ENCODE data around the gene FNDC3B. TPM values are rescaled to one million over a fixed set of nuclear protein-coding genes. Genes with fewer than 3 reads are reported as not detected.

The FNDC3B gene
- total and polyA plus RNA-seq, 2 of the 8 experiments (the other 6 are each of a cell fraction or from before 2014, with no cell fraction given) = 14.1 to 44.4 TPM

DNA sequence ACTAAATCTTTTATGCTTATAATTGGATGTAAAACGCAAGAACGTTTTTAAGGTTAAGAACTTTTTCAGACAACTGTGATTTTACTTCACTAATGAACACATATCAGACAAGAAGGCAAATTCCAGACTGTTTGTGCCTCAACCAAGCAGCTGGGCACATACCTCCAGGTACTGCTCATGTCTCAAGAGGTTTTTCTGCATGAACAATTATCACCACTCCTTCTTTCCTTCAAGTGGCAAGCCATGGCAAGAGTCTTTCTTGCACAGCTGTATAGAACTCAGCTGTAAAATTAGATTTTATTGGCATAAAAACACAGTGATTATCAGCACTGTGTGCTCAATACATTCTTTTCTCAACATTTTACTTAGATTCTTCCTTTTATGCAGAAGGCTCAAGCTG, 64.3 kb downstream of the FNDC3B start:
- no peak overlapping the region for H4K5ac ChIP-seq (ENCODE audit: insufficient read length, low read depth, low read length)
- H2BK15ac ChIP-seq (ENCODE audit: low read length) = no peak overlapping the region
- H3K4ac ChIP-seq (replicated peaks; ENCODE audit: insufficient read length, low read depth, low read length) = no peak overlapping the region
- H4K8ac ChIP-seq (ENCODE audit: extremely low read depth, insufficient read depth, low read length) = no peak overlapping the region
- CTCF ChIA-PET (ENCODE audit: partially characterized antibody) = interaction anchor here (0.7 to 2.1 kb wide), 4 partner anchors 11 to 144 kb away, joined by 3 to 5 read pairs (median 4); no protein-coding TSS in a partner anchor
- no peak overlapping the region for H2BK20ac ChIP-seq (ENCODE audit: low read length)
- H3K9me3 ChIP-seq (ENCODE audit: insufficient read depth in 2 of 2, low read depth in 1 of 2, low read length in 1 of 2) = no peaks in the 10 kb centered on the region
- no peak overlapping the region for H4K91ac ChIP-seq (replicated peaks; ENCODE audit: insufficient read length, low read length)
- H3K14ac ChIP-seq (ENCODE audit: insufficient read length) = no peak overlapping the region
- no peak overlapping the region for H2BK120ac ChIP-seq (replicated peaks; ENCODE audit: low read depth, low read length)
- H2AK5ac ChIP-seq (ENCODE audit: low read depth, low read length) = no peak overlapping the region
- H2AFZ ChIP-seq (ENCODE audit: low read length) = no peak overlapping the region
- H3K27me3 ChIP-seq (replicated peaks in 1 of 4; ENCODE audit: control insufficient read depth in 3 of 4, extremely low read depth in 1 of 4, insufficient read depth in 3 of 4, low read length in 3 of 4) = no peaks in the 10 kb centered on the region
- H3K79me1 ChIP-seq (ENCODE audit: low read depth, low read length) = peaks cover 6% of the 10 kb centered on the region
- H3K79me2 ChIP-seq (ENCODE audit: control insufficient read depth in 1 of 2, insufficient read depth in 2 of 2, low read length in 2 of 2) = peaks cover 0 to 96% of the 10 kb centered on the region in 2 experiments; a peak in 3 of 4 replicates
- no peak overlapping the region for H3K23ac ChIP-seq (ENCODE audit: insufficient read length)
- FAIRE-seq (no peak), DNase-seq (ENCODE audit: low read depth in 1 of 2, low spot score in 2 of 2) (no peak)
- WGBS, 2 experiments (ENCODE audit: extremely low coverage in 1 of 2, insufficient coverage in 1 of 2, insufficient read length in 1 of 2, insufficient replicate concordance in 2 of 2, low coverage in 1 of 2, low lambda C conversion rate in 2 of 2, missing lambda C conversion rate in 1 of 2) = 95% methylated on average over 2 of the region's 2 CpGs; no CpG with 5 or more reads in 1 of the 2 experiments
- H2BK12ac ChIP-seq (ENCODE audit: low read depth, low read length) = no peak overlapping the region
- no peak overlapping the region for H3K4me3 ChIP-seq (ENCODE audit: extremely low read depth in 1 of 4, insufficient read depth in 2 of 4, low read depth in 3 of 4, low read length in 4 of 4)
- H3K23me2 ChIP-seq (ENCODE audit: low read depth, low read length) = no peaks in the 10 kb centered on the region
- no peak overlapping the region for H3K9ac ChIP-seq (replicated peaks in 1 of 4; ENCODE audit: extremely low read depth in 1 of 4, low read depth in 3 of 4, low read length in 3 of 4)
- no peak overlapping the region for H3K56ac ChIP-seq (replicated peaks; ENCODE audit: insufficient read length, low read depth, low read length)
- POLR2A ChIA-PET (ENCODE audit: partially characterized antibody) = interaction anchor here (1.1 to 1.6 kb wide), 3 partner anchors 14 to 50 kb away, joined by 3 to 5 read pairs (median 5); no protein-coding TSS in a partner anchor
- H4K20me1 ChIP-seq (replicated peaks in 1 of 2; ENCODE audit: control insufficient read depth in 1 of 2, insufficient read depth in 2 of 2, low read length in 2 of 2) = peaks cover 0 to 2% of the 10 kb centered on the region in 2 experiments
- H3K4me1 ChIP-seq (replicated peaks in 1 of 4; ENCODE audit: control insufficient read depth in 3 of 4, insufficient read depth in 4 of 4, low read length in 3 of 4) = peaks cover under 1 to 12% (median 6%) of the 10 kb centered on the region in 4 experiments; a peak in 5 of 7 replicates
- H3K4me2 ChIP-seq (ENCODE audit: insufficient read depth in 1 of 2, low read depth in 2 of 2, low read length in 2 of 2) = no peak overlapping the region
- H3K18ac ChIP-seq (ENCODE audit: extremely low read depth, low read length) = no peak overlapping the region
- H3K36me3 ChIP-seq (ENCODE audit: control insufficient read depth in 2 of 4, insufficient read depth in 4 of 4, low read length in 3 of 4) = no peaks in the 10 kb centered on the region; a peak in 1 of 8 replicates
- H3K27ac ChIP-seq (ENCODE audit: low read depth, low read length) = no peak overlapping the region
- no peak for TF ChIP-seq POU5F1 (IDR thresholded peaks at IDR 0.05; ENCODE audit: low read depth, low read length)
- no peak for TF ChIP-seq EZH2 (IDR thresholded peaks at IDR 0.05; ENCODE audit: low read depth, low read length, severe bottlenecking)
- no peak for TF ChIP-seq GABPA (IDR thresholded peaks at IDR 0.05; ENCODE audit: borderline replicate concordance, insufficient read depth, low read length)
- no peak for TF ChIP-seq SUZ12 (IDR thresholded peaks at IDR 0.05; ENCODE audit: low read length)
- no peak for TF ChIP-seq CBX5 (IDR thresholded peaks at IDR 0.05; ENCODE audit: low read depth, low read length)
- TF ChIP-seq CEBPB (IDR thresholded peaks at IDR 0.05; ENCODE audit: low read depth, low read length) = no peak
- H2BK5ac ChIP-seq (ENCODE audit: low read depth, low read length) = no peak overlapping the region
